Ishikawa (cell line): Measurements from ENCODE around the gene ZC3H14.

ENCODE experiments used
- CEBPB ChIP-seq: IDR thresholded peaks from 2 replicates; pipeline ENCODE4 v1.6.1; 2012
- EGR1 ChIP-seq: IDR thresholded peaks from 2 replicates; pipeline ENCODE4 v1.6.1; 2012
- EP300 ChIP-seq: IDR thresholded peaks from 2 replicates; pipeline ENCODE4 v1.6.1; 2012; ENCODE audit warnings: borderline replicate concordance
- RAD21 ChIP-seq: IDR thresholded peaks from 2 replicates; pipeline ENCODE4 v1.6.1; 2012; ENCODE audit warnings: low read depth
- TAF1 ChIP-seq: IDR thresholded peaks from 2 replicates; pipeline ENCODE4 v1.6.1; 2012; ENCODE audit warnings: low read depth, mild to moderate bottlenecking
- TCF12 ChIP-seq: IDR thresholded peaks from 2 replicates; pipeline ENCODE4 v1.6.1; 2012; ENCODE audit warnings: low read depth
- TEAD4 ChIP-seq: IDR thresholded peaks from 2 replicates; pipeline ENCODE4 v1.6.1; 2012
- YY1 ChIP-seq: IDR thresholded peaks from 2 replicates; pipeline ENCODE4 v1.6.1; 2012; ENCODE audit warnings: low read depth
- ZBTB7A ChIP-seq: IDR thresholded peaks from 2 replicates; pipeline ENCODE4 v1.6.1; 2012; ENCODE audit warnings: low read depth
- TF ChIP-seq, protein P1 (sequence below): IDR thresholded peaks from 2 replicates; pipeline ENCODE4 v1.6.1; 2012
- TF ChIP-seq, protein P2 (sequence below): IDR thresholded peaks from 2 replicates; pipeline ENCODE4 v1.6.1; 2012; ENCODE audit warnings: low read depth, mild to moderate bottlenecking
- TF ChIP-seq, protein P3 (sequence below): IDR thresholded peaks from 2 replicates; pipeline ENCODE4 v1.6.1; 2012

ZC3H14 gene

DNA sequence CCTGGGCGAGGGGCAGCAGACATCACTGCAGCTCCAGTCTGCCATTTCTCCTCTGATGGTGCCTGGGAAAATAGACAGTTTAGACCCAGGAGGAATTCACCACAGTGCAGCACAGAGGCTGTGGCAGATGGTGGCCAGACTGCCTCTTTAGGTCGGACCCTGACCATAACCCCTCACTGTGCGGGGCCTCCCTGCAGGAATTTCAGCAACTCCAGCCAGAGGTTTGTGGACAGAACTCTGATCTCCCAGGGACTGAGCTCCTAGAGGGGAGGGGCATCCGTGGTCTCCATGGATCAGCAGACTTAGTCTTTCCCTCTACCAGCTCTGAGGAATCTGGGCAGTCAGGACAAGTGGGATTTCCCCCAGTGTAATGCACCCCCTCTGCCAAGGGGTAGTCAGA is 106.5 kb downstream of the ZC3H14 start:
- TF ChIP-seq TAF1 (no peak), TEAD4 (no peak), EGR1 (no peak), ZBTB7A (no peak), TCF12 (no peak), RAD21 (no peak), YY1 (no peak), EP300 (no peak), CEBPB (no peak)
- TF ChIP-seq, protein P1, sequence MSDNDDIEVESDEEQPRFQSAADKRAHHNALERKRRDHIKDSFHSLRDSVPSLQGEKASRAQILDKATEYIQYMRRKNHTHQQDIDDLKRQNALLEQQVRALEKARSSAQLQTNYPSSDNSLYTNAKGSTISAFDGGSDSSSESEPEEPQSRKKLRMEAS: no peak
- TF ChIP-seq, protein P2, sequence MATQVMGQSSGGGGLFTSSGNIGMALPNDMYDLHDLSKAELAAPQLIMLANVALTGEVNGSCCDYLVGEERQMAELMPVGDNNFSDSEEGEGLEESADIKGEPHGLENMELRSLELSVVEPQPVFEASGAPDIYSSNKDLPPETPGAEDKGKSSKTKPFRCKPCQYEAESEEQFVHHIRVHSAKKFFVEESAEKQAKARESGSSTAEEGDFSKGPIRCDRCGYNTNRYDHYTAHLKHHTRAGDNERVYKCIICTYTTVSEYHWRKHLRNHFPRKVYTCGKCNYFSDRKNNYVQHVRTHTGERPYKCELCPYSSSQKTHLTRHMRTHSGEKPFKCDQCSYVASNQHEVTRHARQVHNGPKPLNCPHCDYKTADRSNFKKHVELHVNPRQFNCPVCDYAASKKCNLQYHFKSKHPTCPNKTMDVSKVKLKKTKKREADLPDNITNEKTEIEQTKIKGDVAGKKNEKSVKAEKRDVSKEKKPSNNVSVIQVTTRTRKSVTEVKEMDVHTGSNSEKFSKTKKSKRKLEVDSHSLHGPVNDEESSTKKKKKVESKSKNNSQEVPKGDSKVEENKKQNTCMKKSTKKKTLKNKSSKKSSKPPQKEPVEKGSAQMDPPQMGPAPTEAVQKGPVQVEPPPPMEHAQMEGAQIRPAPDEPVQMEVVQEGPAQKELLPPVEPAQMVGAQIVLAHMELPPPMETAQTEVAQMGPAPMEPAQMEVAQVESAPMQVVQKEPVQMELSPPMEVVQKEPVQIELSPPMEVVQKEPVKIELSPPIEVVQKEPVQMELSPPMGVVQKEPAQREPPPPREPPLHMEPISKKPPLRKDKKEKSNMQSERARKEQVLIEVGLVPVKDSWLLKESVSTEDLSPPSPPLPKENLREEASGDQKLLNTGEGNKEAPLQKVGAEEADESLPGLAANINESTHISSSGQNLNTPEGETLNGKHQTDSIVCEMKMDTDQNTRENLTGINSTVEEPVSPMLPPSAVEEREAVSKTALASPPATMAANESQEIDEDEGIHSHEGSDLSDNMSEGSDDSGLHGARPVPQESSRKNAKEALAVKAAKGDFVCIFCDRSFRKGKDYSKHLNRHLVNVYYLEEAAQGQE: no peak
- TF ChIP-seq, protein P3, sequence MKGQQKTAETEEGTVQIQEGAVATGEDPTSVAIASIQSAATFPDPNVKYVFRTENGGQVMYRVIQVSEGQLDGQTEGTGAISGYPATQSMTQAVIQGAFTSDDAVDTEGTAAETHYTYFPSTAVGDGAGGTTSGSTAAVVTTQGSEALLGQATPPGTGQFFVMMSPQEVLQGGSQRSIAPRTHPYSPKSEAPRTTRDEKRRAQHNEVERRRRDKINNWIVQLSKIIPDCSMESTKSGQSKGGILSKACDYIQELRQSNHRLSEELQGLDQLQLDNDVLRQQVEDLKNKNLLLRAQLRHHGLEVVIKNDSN: no peak
